Stimulated activated naive CD8-positive, alpha-beta T cell treated with anti-CD3 and anti-CD28 coated beads, Interleukin-15, Interleukin-2, amounts not matched to agents 100 ng/mL and 50 ng/mL, for 24 hours (primary cell): ENCODE measurements around the gene ZNF860.

Source experiments
- H3K27ac Mint-ChIP-seq: one replicate; pipeline ENCODE4 v1.8.0; 2021; ENCODE audit warnings: mild to moderate bottlenecking, mixed read lengths
- H3K27me3 Mint-ChIP-seq: one replicate; pipeline ENCODE4 v1.8.0; 2021; ENCODE audit warnings: mixed read lengths
- H3K36me3 Mint-ChIP-seq: one replicate; pipeline ENCODE4 v1.8.0; 2021; ENCODE audit warnings: low read depth, mixed read lengths
- H3K4me1 Mint-ChIP-seq: one replicate; pipeline ENCODE4 v1.8.0; 2021; ENCODE audit warnings: low read depth, mixed read lengths
- H3K4me3 Mint-ChIP-seq: one replicate; pipeline ENCODE4 v1.8.0; 2021; ENCODE audit warnings: mild to moderate bottlenecking, mixed read lengths
- H3K9me3 Mint-ChIP-seq: one replicate; pipeline ENCODE4 v1.8.0; 2021; ENCODE audit warnings: mixed read lengths

The ZNF860 gene

DNA sequence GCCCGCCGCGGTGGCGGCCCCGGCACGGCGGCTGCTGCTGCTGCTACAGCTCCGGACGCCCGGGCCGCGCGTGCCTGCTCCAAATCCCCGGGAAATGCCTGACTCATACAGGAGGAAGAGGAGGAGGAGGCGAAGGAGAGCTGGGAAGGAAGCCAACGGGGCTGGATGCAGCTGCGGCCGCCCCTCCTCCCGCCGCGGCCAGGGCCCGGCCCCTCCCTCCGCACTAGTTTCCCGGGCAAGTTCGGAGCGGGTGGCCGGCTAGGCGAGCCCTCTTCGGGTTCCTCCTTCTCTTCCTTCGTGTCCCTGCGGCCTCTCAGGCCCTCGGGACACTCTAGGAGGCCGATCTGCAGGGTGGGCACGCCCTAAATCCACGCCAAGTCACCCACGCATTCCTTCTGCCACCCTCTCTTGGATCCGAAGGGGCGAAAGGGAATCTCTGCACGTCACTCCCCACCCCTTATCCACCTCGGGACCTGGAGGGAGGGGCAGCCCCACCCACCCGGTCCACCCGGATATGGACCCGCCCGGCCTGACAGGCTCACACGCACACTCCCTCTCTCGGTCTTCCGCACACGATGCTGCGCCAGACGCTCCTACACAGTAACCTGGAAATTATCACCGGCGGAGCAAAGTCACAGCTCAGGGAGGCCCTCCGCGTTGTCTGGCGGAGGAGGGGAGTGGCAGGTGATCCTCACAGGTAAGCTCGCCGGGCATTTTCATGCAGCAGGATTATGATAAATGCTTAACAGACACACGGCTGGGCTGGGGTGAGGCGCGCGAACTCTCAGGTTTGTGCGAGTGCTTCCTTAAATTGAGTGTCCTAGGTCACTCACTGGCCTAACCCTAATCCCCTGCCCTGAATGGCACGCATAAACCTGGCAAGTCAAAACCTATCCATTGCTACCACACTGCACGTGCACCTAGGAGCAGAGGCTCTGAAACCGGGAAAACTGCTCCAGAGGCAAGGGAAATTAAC lies at the start of gene ZNF860, which contains the start of gene OSBPL10:
TSS of gene ZNF860 (plus strand) at position 545 of the 976 bp plus-strand sequence. CDS start 7,330 bp downstream, outside the sequence.
TSS of gene OSBPL10 (minus strand) at position 57 of the 976 bp plus-strand sequence. CDS start 83 bp downstream, outside the sequence.
- Mint-ChIP-seq H3K4me3 (peak within 1 kb of the TSS; percentile 82), H3K27me3 (peaks cover 28% of the 10 kb centered on the region), H3K27ac (no peak within 1 kb of the TSS), H3K36me3 (no peaks in the 10 kb centered on the region), H3K9me3 (no peaks in the 10 kb centered on the region), H3K4me1 (peaks cover 28% of the 10 kb centered on the region)

DNA sequence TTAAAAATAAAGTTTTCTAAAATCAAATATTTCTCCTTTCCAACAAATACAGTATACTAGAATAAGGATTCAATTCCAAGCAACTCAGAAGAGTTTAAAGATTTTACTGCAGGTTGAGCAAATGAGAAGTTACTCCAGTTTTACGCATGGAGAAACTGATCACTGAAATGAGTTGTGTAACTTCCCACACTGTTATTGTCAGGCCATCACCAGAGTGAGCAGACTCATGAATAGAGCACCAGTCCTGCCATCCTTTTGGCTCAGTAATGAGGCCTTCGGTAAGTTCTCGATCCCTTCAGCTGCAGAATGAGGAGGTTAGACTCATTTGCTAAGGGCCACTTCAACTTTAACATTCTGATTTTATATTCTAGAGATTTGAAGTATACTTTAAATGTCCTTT lies 48.6 kb upstream of the ZNF860 start:
- H3K27me3 Mint-ChIP-seq, result no peaks in the 10 kb centered on the region
- no peaks in the 10 kb centered on the region for H3K36me3 Mint-ChIP-seq
- H3K4me1 Mint-ChIP-seq, result peaks cover 22% of the 10 kb centered on the region
- H3K9me3 Mint-ChIP-seq, result no peaks in the 10 kb centered on the region
- no peak overlapping the region for H3K4me3 Mint-ChIP-seq
- H3K27ac Mint-ChIP-seq, result no peak overlapping the region

DNA sequence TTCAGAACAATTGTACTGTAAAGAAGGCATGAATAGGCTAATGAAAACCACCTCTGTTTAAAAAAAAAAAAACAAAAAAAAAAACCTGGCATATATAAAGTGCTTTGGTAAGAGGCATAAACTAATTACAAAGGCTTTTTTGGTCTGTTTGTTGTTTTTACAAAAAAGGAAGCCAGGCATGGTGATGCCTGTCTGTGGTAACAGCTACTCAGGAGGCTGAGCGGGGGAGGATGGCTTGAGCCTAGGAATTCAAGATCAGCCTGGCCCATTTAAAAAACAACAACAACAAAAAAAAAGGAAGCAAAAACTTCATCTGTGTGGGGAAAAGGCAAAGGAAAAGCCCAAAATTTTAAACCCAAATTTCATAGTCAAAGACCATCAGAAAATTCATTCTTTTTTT lies 47.5 kb upstream of the ZNF860 start:
- no peak overlapping the region for H3K27ac Mint-ChIP-seq
- H3K4me1 Mint-ChIP-seq, result peaks cover 13% of the 10 kb centered on the region
- H3K9me3 Mint-ChIP-seq, result no peaks in the 10 kb centered on the region
- H3K4me3 Mint-ChIP-seq, result no peak overlapping the region
- no peaks in the 10 kb centered on the region for H3K27me3 Mint-ChIP-seq
- H3K36me3 Mint-ChIP-seq, result no peaks in the 10 kb centered on the region

DNA sequence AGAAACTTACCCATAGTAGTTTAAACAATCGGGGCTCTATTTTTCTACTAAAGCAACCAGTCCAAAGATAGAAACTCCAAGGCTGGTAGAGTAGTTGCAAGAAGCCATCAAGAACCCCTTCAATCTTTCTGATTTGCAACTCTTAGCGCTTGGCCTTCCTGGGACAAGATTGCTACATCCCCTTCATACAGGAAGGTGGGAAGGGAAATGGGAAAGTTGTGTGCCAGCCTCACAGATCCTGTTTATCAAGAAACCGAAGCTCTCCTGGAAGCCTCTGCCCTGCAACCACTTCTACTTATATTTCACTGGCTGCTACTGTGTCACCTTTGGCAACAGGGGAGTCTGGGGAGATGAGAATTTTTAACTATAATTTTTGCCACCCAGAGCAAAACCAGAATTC lies 46.7 kb upstream of the ZNF860 start:
- no peaks in the 10 kb centered on the region for H3K9me3 Mint-ChIP-seq
- H3K4me1 Mint-ChIP-seq, result peaks cover 13% of the 10 kb centered on the region
- H3K36me3 Mint-ChIP-seq, result no peaks in the 10 kb centered on the region
- no peak overlapping the region for H3K27ac Mint-ChIP-seq
- no peaks in the 10 kb centered on the region for H3K27me3 Mint-ChIP-seq
- no peak overlapping the region for H3K4me3 Mint-ChIP-seq

DNA sequence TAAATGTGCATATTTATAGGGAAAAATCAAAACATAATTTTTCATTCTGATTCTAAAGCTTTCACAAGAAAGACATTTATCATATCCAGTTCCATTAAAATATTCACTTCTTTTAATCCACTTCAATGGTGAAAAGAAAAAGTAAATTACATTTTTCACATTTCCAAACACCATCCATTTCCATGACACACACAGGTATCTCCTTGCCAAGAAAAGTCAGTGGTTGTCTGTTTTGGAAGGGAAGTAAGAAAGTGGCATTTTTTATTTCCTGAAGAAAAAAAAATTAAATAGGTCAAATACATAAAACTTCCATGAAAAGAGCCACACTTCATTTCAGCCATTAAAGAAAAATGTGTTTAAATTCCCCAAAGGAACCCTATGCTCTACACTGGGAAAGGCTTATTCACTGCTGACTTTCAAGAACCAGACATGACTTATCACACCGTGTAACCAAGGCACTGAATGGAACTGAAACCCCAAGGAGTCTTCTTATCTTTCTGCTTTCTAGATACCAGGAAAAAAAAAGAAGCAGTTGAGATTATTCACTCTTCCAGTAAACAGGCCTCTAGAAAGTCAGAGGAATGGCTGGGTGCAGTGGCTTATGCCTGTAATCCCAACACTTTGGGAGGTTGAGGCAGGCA lies 45.0 kb upstream of the ZNF860 start:
- Mint-ChIP-seq H3K27me3 (no peaks in the 10 kb centered on the region), H3K4me3 (no peak overlapping the region), H3K4me1 (peaks cover 7% of the 10 kb centered on the region), H3K9me3 (no peaks in the 10 kb centered on the region), H3K27ac (no peak overlapping the region), H3K36me3 (no peaks in the 10 kb centered on the region)

DNA sequence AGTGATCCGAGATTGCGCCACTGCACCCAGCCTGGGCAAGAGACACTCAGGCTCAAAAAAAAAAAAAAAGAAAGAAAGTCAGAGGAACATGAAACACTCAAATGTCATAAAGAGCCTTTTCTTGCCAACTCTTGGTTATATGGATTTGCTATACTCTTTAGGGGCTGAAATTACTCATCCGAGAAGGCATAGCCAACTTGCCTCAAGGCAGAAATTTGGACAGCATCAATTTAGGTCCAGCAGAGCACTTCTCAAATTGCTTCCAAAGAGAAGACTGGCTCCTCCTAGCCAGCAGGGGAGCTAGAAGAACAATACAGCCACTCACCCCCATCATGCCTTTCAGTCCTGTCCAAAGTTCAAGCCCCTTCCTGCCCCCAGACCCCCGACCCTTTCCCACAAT lies 44.3 kb upstream of the ZNF860 start:
- H3K9me3 Mint-ChIP-seq, result no peaks in the 10 kb centered on the region
- H3K4me1 Mint-ChIP-seq, result peaks cover 7% of the 10 kb centered on the region
- H3K4me3 Mint-ChIP-seq, result no peak overlapping the region
- no peaks in the 10 kb centered on the region for H3K36me3 Mint-ChIP-seq
- H3K27me3 Mint-ChIP-seq, result no peaks in the 10 kb centered on the region
- no peak overlapping the region for H3K27ac Mint-ChIP-seq

DNA sequence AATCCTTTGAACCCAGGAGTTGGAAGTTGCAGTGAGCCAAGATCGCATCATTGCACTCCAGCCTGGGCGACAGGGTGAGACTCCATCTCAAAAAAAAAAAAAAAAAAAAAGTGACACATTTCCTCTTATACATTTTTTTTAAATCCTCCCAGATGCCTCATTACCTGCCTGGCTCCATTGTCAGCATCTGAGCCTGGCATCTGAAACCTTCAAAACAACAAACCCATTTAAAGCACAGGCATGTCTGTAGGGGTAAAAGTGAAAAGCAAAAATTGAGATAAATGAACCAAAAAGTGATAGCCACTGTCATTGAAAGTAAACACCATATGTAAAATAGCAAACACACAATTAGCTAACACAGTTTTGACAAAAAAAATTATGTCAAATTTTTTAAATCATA lies 39.1 kb upstream of the ZNF860 start:
- no peaks in the 10 kb centered on the region for H3K36me3 Mint-ChIP-seq

DNA sequence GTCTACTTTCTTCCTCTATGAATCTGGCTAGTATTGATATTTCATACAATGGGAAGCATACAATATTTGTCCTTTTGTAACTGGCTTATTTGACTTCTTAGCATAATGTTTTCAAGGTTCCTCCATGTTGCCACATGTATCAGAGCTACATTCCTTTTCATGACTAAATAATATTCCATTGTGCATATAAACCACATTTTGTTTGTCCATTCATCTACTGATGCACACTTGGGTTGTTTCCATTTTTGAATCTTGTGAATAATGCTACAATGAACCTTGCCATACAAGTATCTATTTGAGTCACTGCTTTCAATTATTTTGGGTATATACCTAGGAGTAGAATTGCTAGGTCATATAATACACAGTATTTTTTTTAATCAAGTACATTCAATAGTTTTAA lies 38.5 kb upstream of the ZNF860 start:
- no peaks in the 10 kb centered on the region for H3K36me3 Mint-ChIP-seq
- H3K4me3 Mint-ChIP-seq, result no peak overlapping the region
- no peak overlapping the region for H3K27ac Mint-ChIP-seq
- H3K9me3 Mint-ChIP-seq, result peaks cover 5% of the 10 kb centered on the region
- no peaks in the 10 kb centered on the region for H3K27me3 Mint-ChIP-seq
- peaks cover 14% of the 10 kb centered on the region for H3K4me1 Mint-ChIP-seq

More for the DNA sequence above, 39.1 kb upstream of the ZNF860 start:
- H3K9me3 Mint-ChIP-seq, result peaks cover 5% of the 10 kb centered on the region
- H3K27ac Mint-ChIP-seq, result no peak overlapping the region
- H3K4me1 Mint-ChIP-seq, result peaks cover 12% of the 10 kb centered on the region
- no peak overlapping the region for H3K4me3 Mint-ChIP-seq
- H3K27me3 Mint-ChIP-seq, result no peaks in the 10 kb centered on the region

DNA sequence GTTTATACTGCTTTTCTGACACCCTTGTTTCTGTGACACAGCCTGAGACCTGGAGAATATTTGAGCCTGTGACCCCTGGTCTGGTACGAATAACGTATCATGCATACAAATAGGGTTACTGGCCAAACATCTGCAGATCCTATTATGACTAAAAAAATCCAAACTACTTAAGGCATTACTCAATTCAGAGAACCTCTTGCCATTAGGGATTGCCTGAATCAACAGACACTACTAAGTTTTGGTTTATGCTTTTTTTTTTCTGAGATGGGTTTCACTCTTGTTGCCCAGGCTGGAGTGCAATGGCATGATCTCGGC lies 35.9 kb upstream of the ZNF860 start:
- Mint-ChIP-seq H3K36me3 (no peaks in the 10 kb centered on the region), H3K4me1 (peaks cover 14% of the 10 kb centered on the region), H3K27ac (peak overlapping the region; percentile 14), H3K9me3 (peaks cover 5% of the 10 kb centered on the region), H3K27me3 (no peaks in the 10 kb centered on the region), H3K4me3 (peak overlapping the region; percentile 18)

DNA sequence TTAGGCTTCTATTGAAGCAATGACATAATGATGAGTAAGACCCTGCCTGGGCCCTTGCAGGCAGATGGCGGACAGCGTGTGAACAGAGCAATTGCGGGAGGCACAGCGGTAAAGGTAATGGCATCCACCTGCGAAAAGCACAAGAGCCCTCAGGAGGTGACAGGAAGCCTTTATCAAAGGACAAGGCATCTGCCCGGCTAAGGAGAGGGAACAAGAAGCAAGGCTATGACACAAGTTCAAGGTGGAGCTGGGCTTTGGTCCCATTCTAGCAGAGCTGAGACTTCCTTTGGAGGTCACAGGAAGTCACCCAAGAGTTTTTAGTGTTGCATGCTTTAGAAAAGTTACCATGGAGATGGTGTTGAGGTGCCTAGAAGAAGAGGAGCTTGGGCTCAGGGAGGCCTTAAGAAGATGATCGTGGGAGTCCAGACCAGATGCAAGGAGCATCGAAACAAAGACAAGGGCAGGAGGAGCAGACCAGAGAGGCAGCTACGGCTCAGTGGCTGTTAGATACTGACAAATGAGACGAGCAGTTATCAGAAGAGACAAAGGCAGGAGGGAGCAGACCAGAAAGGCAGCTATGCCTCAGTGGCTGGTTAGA lies 35.0 kb upstream of the ZNF860 start:
- H3K27ac Mint-ChIP-seq, result no peak overlapping the region
- H3K27me3 Mint-ChIP-seq, result no peaks in the 10 kb centered on the region
- H3K4me1 Mint-ChIP-seq, result peaks cover 14% of the 10 kb centered on the region
- H3K4me3 Mint-ChIP-seq, result no peak overlapping the region
- H3K36me3 Mint-ChIP-seq, result no peaks in the 10 kb centered on the region
- H3K9me3 Mint-ChIP-seq, result peaks cover 5% of the 10 kb centered on the region

DNA sequence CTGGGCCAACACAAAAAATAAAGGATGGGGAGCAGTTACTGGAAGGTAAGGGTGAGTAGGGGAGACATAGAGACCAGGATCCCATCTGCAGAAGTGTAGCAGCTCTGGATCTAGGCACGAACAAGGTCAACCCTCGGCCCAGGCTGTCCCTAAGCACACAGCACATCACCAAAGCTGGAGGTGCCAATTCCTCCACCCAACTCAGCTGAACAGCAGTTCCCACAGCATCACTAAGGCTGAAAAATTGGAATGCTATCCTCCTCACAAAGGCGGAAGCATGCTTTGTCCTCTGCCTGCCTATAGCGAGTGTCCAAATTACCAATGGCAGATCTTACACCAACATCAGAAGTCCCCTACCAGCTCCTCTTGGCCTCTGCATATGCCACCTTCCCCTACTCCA lies 34.4 kb upstream of the ZNF860 start:
- Mint-ChIP-seq H3K4me3 (no peak overlapping the region), H3K27ac (no peak overlapping the region), H3K9me3 (peaks cover 5% of the 10 kb centered on the region), H3K4me1 (peaks cover 17% of the 10 kb centered on the region), H3K36me3 (no peaks in the 10 kb centered on the region), H3K27me3 (no peaks in the 10 kb centered on the region)

DNA sequence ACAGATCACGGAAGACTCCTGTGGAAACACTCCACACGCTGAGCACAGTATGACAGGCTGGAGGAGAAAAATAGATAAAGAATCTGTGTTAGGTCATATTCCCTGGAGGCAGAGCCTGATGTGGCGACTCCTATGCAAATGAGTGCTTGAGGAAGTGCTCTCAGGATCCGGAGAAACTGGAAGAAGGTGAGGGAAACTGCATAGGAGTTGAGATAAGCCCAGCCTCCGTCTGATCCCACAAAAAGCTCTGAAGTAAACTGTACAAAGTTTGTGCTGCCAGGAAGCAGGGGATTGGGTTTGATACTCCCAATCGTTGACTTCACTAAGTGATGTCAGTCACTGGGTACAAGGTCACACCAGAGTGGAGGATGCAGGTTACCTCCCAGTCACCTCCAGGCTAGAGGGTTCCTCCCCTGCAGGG lies 33.9 kb upstream of the ZNF860 start:
- no peaks in the 10 kb centered on the region for H3K36me3 Mint-ChIP-seq
- H3K4me1 Mint-ChIP-seq, result peaks cover 22% of the 10 kb centered on the region
- H3K27ac Mint-ChIP-seq, result no peak overlapping the region
- H3K27me3 Mint-ChIP-seq, result no peaks in the 10 kb centered on the region
- H3K4me3 Mint-ChIP-seq, result no peak overlapping the region
- peaks cover 4% of the 10 kb centered on the region for H3K9me3 Mint-ChIP-seq

DNA sequence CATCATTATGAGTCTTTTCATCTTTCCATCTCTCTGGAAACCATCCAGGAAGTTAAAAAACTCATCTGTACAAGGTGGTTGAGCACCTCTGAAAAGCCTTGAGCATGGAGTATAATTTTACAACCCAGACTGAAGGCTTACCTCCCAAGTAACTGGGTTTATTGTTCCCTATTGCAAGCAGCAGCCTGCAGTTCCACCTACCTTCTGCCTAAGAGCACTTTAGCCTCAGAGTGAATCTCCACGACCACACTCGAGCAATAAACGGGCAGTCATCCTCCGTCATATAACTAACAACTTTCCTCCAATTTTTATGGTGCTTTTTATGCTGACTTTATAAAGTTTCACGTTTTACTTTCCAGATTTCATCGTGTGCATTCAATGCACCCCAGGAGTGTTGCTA lies 33.3 kb upstream of the ZNF860 start:
- Mint-ChIP-seq H3K36me3 (no peaks in the 10 kb centered on the region), H3K9me3 (no peaks in the 10 kb centered on the region), H3K4me1 (peaks cover 24% of the 10 kb centered on the region), H3K27ac (no peak overlapping the region), H3K27me3 (no peaks in the 10 kb centered on the region), H3K4me3 (no peak overlapping the region)

DNA sequence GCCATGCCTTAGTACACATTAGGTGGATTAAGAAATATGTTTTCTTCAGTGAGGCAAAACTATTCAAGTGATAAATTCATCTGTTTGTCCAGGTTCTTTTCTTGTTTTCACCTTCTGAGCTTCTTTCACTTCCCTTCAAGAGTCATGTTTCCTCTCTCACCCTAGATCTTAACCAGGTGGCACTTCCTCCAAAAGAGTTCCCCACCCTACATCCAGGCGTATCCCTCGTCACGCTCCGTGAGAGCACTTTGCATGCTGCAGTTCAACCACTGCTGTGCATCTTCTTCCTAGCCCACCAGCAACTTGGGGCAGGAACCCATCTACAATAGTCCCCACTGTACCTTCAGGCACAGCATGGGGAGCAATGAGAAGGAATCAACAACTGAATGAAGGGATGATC lies 29.3 kb upstream of the ZNF860 start:
- no peaks in the 10 kb centered on the region for H3K36me3 Mint-ChIP-seq
- peaks cover 8% of the 10 kb centered on the region for H3K9me3 Mint-ChIP-seq
- H3K4me1 Mint-ChIP-seq, result peaks cover 20% of the 10 kb centered on the region
- H3K4me3 Mint-ChIP-seq, result no peak overlapping the region
- H3K27ac Mint-ChIP-seq, result no peak overlapping the region
- peaks cover 5% of the 10 kb centered on the region for H3K27me3 Mint-ChIP-seq

DNA sequence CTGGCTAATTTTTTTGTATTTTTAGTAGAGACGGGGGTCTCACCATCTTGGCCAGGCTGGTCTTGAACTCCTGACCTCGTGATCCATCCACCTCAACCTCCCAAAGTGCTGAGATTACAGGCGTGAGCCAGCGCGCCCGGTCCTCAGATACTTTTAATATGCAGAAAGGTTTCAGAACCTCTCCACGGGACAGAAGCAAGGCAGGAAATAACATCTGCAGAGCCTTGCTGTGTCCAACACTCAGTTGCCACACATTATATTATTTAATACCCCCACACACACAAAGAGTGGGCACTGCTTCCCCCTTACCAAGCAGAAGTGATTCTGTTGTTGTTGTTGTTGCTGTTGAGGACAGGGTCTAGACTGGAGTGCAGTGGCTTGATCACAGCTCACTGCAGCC lies 28.5 kb upstream of the ZNF860 start:
- peaks cover 5% of the 10 kb centered on the region for H3K27me3 Mint-ChIP-seq
- H3K36me3 Mint-ChIP-seq, result no peaks in the 10 kb centered on the region
- peaks cover 8% of the 10 kb centered on the region for H3K9me3 Mint-ChIP-seq
- H3K27ac Mint-ChIP-seq, result no peak overlapping the region
- H3K4me1 Mint-ChIP-seq, result peaks cover 19% of the 10 kb centered on the region
- H3K4me3 Mint-ChIP-seq, result no peak overlapping the region
